GM12864 (cell line): ENCODE data around the gene CCDC69.

Experiments
- DNase-seq: peaks from one replicate; pipeline ENCODE4 v3.0.0-alpha.2; 2011; ENCODE audit warnings: low read depth
- H3K4me3 ChIP-seq: 2 replicates; pipeline ENCODE4 v1.5.1; 2011; ENCODE audit warnings: mild to moderate bottlenecking, low read depth, low read length, control low read depth
- CTCF ChIP-seq: IDR thresholded peaks from 2 replicates; pipeline ENCODE4 v1.5.1; 2011; ENCODE audit warnings: low read depth, mild to moderate bottlenecking, moderate library complexity, low read length, control low read depth, inconsistent platforms; ENCODE audit errors: missing control alignments

Gene CCDC69

GRCh38 chr5:151157426-151158286 lies 66.2 kb downstream of the CCDC69 start, which contains the start of gene ANXA6:
TSS of gene ANXA6 (minus strand) at chr5:151157779. CDS start at chr5:151147901, 9,878 bp downstream.
- no peak for DNase-seq
- no peak for TF ChIP-seq CTCF
- peak within 1 kb of the TSS; percentile 86 for H3K4me3 ChIP-seq

GRCh38 chr5:151156507-151157420 lies 67.1 kb downstream of the CCDC69 start:
- H3K4me3 ChIP-seq: peak overlapping the region; percentile 86
- no peak for DNase-seq
- peak; percentile 10 for TF ChIP-seq CTCF

GRCh38 chr5:151155775-151156506 lies 68.0 kb downstream of the CCDC69 start:
- no peak for DNase-seq
- TF ChIP-seq CTCF: no peak
- peak overlapping the region; percentile 86 for H3K4me3 ChIP-seq

- peak overlapping the region; percentile 86 for H3K4me3 ChIP-seq
- DNase-seq: no peak
- TF ChIP-seq CTCF: no peak
Observed at GRCh38 chr5:151154931-151155774, 68.7 kb downstream of the CCDC69 start.

- no peak for DNase-seq
- peak overlapping the region; percentile 21; the same call in 1 of the 2 replicates for H3K4me3 ChIP-seq
- no peak for TF ChIP-seq CTCF
Observed at GRCh38 chr5:151153766-151154272, 70.1 kb downstream of the CCDC69 start.
